ENCODE data around the gene GAL.
"Not testable (repeated sequence)": the region's sequence is repeated elsewhere in the genome, so short reads cannot be mapped to it uniquely, and the experiment has no call there.

Gene GAL, protein sequence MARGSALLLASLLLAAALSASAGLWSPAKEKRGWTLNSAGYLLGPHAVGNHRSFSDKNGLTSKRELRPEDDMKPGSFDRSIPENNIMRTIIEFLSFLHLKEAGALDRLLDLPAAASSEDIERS

DNA sequence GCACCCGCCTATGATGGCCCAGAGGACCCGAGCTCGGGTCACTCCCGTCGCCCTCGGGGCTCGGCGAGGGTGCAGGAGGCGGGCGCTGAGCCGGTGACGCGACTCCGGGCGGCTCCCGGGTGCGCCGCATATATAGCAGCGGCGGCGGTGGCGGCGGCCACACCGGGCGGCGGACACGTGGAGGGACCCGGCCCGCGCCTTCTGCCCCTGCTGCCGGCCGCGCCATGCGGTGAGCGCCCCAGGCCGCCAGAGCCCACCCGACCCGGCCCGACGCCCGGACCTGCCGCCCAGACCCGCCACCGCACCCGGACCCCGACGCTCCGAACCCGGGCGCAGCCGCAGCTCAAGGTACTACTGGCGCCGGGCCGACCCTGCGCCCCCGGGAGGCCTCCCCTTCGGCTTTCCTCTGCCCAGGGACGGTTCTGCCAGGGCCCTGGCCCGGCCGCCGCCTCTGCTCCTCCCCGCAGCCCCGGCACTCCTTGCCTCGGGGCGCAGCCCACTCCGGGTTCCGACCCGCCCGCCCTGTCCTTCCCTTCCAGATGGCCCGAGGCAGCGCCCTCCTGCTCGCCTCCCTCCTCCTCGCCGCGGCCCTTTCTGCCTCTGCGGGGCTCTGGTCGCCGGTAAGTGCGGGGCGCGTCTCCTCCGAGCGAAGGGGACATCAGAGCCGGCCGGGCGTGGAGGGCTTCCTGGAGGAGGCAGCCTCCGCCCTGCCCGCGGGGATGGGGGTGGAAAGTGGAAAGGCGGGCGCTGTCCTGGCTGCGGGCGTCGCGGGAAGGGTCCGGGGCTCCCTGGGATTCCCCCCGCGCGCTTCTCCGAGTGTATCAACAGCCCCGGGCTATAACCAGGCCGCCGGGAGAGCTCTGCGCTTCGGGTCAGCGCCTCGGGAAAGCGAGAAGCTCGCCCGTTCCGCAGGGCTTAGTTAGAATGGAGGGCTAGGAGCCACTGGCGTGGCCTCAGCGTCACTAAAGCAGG, at the start of gene GAL:
TSS of gene GAL (plus strand) at position 160 of the 972 bp plus-strand sequence. CDS start at position 540, 380 bp downstream.
- peak in 1 of 2 donors; percentile 19 for DNase-seq (ENCODE audit: low read depth in 2 of 2)

DNA sequence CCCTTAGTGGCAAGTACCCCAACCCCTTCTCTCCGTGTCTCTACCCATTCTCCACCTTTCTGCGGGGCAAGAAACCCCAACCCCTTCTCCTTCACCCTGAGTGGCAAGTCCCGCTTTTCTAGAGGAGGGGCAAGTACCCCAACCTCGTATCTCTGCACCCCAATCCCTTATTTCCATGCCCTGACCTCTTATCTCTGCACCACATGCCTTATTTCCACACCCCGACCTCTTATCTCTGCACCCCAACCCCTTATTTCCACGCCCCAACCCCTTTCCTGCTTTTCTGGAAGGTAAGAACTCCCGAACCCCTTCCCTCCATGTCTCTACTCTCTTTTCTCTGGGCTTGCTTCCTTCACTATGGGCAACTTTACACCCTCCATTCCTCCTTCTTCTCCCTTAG, 49.7 kb upstream of the GAL start:
- DNase-seq (ENCODE audit: low read depth in 2 of 2): not testable (repeated sequence)

DNA sequence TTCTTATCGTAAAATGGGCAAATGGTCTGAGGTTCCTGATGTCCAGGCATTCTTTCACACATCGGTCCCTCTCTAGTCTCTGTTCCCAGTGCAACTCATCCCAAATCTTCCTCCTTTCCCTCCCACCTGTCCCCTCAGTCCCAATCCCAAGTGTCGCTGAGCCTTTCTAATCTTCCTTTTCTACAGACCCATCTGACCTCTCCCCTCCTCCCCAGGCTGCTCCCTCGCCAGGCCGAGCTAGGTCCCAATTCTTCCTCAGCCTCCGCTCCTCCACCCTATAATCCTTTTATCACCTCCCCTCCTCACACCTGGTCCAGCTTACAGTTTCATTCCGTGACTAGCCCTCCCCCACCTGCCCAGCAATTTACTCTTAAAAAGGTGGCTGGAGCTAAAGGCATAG, 49.2 kb upstream of the GAL start:
- not testable (repeated sequence) for DNase-seq (ENCODE audit: low read depth in 2 of 2)

DNA sequence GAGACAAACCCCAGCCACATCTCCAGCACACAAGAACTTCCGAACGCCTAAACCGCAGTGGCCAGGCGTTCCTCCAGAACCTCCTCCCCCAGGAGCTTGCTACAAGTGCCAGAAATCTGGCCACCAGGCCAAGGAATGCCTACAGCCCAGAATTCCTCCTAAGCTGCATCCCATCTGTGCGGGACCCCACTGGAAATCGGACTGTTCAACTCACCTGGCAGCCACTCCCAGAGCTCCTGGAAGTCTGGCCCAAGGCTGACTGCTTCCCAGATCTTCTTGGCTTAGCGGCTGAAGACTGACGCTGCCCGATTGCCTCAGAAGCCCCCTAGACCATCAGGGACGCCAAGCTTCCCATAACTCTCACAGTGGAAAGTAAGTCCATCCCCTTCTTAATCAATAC, 48.5 kb upstream of the GAL start:
- DNase-seq (ENCODE audit: low read depth in 2 of 2): not testable (repeated sequence)

DNA sequence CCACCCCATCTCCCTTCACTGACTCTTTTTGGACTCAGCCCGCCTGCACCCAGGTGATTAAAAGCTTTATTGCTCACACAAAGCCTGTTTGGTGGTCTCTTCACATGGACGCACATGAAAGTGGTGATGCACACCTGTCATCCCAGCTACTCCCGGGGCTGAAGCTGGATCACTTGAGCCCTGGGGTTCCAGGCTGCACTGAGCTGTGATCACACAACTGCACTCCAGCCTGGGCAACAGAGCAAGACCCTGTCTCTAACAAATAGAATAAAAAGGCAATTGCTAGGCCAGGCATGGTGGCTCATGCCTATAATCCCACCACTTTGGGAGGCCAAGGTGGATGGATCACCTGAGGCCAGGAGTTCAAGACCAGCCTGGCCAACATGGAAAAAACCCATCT, 45.0 kb upstream of the GAL start:
- DNase-seq (ENCODE audit: low read depth in 2 of 2): not testable (repeated sequence)

DNA sequence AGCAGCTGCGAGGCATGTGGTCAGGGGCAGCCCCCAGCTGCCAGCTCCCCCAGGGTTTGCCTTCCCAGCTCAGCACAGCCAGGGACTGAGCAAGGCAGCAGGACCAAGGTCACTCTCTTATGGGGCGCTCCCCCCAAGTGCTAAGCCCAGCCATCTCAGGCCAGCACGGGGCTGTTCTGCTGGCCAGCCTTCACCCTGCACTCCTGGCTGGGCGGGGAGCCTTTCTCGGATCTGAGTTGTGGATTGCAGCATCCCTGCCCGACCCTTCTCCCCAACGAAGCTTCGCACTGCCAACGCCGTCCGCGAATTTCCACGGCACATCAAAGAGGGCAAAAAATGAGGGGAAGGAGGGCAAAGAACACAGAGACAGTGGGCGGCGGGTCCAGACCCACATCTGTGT, 42.5 kb upstream of the GAL start:
- DNase-seq (ENCODE audit: low read depth in 2 of 2): no peak

DNA sequence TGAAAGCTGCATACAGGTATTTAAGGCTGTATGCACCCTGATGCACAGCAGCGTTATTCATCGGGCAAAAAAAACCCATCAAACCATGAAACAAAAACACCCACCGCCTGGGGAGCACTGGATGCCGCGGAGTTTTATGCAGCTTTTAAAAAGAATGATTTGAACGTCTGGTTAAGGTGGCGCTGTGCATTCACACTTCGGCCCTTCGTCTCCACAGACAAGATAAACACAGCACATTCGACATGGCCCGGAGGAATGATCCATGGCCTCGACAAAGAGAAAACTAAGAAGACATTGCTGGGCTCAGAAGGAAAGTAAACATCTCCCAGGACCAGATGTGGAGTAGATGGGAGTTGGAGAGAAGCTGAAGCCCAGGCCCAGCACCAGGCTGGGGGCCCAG, 40.8 kb upstream of the GAL start:
- DNase-seq (ENCODE audit: low read depth in 2 of 2): no peak

DNA sequence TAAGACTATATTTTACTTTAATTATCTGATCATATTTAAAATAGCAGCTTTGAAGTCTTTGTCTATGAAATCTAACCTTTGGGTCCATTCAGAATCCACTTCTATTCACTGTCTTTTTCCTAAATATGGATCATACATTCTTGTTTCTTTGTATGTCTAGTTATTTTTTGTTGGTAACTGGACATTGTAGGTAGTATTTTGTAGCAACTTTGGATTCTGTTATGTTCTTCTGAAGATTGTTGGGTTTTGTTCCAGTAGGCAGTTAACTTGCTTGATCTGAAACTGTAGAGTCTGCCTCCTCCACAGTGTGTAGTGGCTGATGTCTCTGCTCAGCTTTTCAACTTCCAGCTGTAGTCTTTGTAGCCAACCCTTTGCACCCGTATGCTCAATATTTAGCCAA, 37.5 kb upstream of the GAL start:
- no peak for DNase-seq (ENCODE audit: low read depth in 2 of 2)

DNA sequence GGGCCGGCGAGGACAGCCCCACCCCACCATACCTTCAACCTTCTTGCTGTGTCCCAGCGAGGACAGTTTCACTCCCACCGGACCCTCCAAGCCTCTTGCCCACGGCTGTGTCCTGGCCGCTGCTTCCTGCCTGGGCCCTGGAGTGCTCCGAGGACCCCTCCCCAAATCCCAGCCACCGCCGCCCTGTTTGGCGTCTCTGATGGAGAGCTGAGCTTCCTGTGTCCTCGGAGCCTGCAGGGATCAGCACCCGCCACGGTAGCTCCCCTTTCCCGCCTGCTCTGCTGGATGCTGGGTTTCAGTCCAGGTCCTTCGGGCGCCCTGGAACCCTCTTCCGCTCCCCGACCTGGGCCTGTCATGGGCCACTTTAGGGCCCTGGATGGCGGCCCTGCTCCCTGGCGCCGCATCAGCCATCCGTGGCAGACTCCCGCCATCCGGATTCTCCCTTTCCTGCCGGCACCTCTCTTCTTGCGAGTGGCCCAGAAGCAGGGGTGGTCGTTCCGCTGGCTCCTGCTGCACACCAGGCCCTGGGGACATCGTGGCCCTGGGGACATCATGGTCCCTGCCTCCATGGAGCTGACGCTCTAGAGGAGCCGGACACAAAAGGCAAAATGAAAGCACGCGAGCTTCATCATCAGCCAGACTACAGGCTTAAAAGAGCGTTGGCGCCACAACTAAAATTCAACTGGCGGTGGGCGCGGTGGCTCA, 34.3 kb upstream of the GAL start:
- DNase-seq (ENCODE audit: low read depth in 2 of 2): no peak

DNA sequence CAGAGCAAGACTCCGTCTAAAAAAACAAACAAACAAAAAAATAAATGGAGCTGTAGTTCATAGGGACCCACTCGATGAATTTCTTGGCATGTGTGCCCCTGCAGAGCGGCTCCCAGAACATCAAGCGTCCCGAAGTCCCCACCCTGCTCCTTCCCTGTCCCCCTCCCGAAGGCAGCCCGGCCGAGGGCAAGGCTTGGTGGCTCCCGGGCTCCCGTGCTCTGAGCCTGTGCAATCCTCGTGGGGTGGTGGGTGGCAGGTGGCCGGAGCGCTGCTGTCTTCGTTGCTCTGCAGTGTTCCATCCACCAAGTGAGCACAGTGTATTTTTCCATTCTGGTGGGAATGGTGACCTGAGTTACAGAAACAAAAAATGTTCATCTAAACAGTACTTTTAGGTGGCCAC, 33.5 kb upstream of the GAL start:
- no peak for DNase-seq (ENCODE audit: low read depth in 2 of 2)

DNA sequence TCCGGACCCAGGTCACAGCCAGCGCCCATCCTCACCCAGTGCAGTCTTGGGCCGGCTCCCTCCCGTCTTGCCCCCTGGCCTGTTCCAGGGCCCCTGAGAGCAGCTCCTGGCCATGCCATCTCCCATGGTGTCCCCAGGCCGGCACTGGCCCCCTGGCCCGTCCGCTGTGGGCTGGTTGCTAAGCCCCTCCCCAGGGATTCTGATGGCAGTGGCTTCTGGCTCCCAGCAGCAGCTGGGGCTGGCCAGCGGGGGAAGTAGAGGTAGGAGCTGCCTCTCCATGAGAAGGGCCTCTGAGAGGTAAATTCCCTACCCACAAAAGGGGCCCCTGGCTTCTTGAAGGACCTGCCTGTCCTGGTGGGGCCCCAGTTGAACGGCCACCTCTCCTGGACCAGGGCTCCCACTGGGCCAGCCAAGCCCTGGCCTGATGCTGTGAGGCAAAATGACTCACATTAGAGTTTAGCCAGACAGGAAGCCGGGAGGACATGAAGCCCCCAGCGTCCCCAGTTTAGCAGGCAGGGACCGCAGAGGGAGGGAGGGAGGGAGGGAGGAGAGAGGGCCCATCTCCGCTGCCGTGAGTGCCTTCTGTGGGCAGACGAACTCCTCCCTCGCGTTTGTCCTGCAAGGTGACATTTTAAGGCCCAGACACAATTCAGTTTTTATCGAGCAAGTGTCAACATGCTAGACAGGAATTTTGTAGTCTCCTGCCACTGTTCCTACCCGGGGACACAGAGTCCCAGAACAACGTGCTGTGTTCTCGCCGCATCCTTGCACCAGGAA, 32.9 kb upstream of the GAL start:
- no peak for DNase-seq (ENCODE audit: low read depth in 2 of 2)

DNA sequence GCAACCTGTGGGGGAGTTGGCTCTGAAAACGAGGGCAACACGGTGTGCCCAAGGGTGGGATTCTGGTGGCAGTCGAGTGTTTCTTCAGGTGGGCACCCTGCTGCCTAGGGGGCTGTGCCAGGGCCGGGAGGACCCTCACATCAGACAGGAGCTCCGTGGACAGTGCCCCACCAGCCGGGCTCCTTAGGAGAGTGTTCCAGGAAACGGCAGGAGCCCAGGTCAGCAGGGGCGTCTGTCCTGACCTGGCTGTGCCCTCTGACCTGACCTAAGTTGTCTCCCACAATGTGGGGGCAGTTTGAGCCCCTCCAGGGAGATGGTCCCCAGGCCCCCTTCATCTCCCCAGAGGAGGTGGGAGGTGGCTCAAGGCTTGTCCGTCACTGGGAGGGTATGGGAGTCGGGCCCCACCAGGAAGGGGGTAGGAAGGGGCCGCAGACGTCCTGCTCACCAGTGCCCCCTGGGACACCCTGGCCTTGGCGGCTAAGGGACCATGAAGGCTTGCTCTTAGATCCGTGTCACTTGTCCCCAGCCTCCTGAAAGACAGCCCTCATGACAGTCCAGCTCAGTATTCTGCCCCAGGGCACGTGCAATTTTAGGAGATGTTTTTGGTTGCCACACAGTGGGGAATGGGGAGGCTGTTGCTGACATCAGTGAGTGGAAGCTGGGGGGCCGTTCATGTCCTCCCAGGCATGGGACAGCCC, 32.2 kb upstream of the GAL start:
- DNase-seq (ENCODE audit: low read depth in 2 of 2): no peak

DNA sequence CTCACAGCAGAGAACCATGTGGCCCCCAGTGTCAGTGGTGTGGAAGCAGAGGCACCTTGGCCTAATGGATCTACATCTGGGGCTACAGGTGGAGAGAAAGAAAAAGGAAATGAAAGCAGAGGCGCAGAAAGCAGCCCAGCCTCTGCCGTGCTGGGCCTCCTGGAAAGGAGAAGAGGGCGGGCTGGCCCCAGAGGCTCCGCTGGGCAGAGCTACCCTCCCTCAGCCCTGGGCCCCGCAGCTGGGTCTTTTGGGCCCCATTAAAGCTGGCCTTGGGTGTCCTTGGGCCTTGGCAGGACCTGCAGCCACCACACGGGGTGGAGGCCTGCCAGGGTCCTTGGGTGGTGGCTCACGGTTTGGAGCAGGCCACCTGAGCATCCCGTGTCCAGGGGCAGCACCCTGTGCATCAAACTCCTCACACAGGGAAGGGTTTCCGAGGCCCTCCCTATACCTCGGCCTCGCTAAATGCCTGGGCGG, 31.6 kb upstream of the GAL start:
- DNase-seq (ENCODE audit: low read depth in 2 of 2): no peak

DNA sequence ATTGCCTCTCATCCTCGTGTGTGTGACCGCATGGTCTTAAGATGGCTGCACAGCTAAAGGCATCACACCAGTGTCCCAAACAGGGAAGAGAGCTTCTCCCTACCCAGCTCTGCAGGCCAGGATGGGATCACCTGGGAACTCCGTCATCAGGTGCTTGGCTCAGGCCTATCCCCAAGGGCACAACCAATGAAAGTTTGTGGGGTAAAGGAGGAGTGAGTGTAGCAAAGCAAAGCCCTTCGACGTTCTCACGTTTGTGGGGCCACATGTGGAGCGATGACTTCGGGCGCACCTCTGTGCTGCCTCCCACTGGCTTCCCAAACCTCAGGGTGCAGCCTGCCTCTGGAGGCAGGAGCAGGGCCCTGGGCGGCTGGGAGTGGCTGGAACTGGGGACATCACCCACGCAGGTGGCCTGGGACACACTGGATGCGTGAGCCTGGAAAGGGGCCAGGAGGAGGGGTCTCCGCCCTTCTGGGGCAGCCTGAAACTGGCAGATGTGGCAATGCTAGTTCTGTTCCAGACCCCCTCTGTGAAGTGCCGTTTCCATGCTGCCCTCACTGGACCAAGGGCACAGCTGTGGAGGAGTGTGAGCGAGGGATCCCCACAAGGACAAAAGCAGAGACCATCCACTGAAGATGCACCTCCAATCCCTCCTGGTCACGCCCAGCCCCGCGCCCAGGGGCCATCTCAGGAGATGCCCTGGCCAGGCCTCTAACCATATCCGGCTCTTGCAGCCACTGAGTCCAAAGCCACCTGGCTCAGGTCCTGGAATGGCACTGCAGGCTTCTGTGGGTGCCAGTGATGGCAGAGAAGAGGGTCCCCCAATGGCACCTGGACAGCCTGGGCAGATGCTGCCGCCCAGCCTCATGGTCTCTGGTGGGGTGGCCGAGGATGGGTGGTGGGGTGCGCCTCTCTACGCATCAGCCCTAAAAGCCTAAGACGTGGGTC, 30.6 kb upstream of the GAL start:
- no peak for DNase-seq (ENCODE audit: low read depth in 2 of 2)

DNA sequence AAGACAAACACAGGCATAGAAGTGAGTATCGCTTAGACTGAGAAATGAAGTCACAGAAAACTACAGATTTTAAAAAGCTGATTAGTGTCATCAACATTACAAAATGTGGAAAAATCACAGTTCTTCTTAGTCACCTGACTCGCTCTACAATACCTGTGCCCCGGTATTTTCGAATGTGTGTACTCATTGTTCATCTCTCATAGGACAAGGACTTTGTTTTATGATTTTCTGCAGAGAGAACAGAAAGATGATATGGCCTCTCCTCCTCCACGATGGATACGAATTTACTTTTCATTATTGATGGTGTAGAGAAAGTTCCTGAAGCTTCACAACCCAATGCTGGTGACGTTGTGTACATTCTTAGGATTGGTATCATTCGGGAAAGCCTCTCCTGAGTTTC, 29.4 kb upstream of the GAL start:
- DNase-seq (ENCODE audit: low read depth in 2 of 2): no peak

DNA sequence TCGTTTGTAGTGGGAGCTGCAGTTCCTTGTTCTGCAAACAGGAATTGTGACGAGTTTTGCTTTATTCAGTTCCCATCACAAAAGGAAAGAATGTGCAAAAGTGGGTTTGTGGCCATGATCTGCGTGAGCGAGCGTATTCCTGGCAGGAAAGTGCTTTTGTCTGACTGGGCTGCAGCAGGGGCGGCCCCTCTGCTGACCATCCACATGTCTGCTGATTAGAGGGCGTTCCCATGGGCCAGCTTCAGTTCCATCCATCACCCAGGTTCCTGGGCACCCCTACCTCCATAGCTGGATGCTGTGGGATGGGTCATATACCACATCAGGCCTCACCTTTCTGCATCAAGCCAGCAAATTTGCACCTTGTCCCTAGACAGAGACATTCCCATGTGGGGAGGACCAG, 28.9 kb upstream of the GAL start:
- DNase-seq (ENCODE audit: low read depth in 2 of 2): no peak

DNA sequence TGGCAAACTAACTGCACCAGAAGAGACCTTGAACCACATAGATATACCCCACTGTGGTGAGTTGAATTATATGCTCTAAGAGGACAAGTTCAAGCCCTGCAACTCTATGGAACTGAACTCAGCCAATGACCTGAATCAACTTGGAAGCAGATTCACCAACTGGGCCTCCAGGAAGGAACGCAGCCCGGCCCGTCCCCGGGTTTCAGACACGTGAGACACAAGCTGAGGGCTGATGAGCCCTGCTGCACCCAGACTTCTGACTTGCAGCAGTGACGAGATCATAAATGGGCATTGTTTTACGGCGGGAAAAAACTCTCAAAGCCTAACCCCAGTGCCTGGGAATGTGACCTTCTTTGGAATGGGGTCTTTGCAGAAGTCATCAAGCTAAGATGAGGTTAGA, 28.5 kb upstream of the GAL start:
- no peak for DNase-seq (ENCODE audit: low read depth in 2 of 2)

DNA sequence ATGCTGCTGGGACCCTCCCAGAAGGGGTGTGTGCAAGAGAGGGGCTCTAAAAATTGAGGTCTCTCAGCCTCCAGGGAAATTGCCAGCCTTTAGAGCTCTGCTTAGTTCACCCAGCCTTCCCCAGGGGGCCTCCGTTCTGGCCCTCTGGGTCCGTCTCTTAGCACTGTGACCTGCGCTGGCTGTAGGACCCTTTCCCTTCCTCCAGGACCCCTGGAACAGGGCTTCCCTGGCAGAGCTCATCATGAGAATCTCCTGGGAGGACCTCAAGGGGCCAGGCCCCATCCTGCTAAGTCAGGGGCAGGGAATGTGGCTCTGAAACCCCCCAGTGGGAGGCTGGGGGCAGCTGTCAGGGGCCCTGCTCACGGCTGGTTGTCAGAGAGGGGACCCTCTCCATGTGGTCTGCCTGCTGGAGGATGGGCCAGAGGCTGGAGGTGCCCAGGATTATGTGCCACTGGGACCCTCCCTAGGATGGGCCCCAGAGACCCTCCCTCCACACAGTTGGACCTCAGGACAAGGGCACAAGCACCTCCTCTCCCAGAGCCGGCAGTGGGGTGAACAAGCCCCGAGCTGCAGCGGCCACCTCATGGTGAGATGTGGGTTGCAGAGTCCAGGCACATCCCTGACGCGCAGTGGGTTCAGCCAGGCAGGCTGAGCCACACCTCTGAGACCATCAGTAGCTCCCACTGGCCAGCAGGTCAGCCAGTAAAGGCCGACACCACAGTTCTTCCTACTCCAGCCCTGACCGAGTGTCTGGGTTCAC, 27.1 kb upstream of the GAL start:
- DNase-seq (ENCODE audit: low read depth in 2 of 2): no peak

DNA sequence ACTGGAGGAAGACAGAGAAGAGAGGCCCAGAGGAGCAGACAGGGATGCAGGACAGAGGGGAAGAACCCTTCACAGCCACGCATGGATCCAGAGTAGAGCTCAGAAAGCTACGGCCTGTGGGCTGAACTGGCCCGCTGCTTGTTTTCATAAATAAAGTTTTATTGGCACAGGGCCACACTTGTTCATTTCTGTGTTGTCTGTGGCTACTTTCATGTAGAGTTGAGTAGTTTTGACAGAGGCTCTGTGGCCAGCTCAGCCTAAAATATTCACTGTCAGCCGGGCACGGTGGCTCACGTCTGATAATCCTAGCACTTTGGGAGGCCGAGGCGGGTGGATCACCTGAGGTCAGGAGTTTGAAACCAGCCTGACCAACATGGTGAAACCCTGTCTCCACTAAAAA, 26.2 kb upstream of the GAL start:
- DNase-seq (ENCODE audit: low read depth in 2 of 2): no peak
